Gastrocnemius medialis (tissue), 4 donors: ENCODE data around the gene DQX1.

ENCODE experiments used
- CTCF ChIP-seq, 5 experiments: fragments of 450-650 bp in 3 of 5; fragments of 200-600 bp in 2 of 5; sonication (generic) in 2 of 5; IDR thresholded peaks in 4 of 5; conservative IDR thresholded peaks in 1 of 5; 1 replicate in 4 of 5; 2 replicates in 1 of 5; pipeline ENCODE4 v1.5.1; 2016 to 2019; ENCODE audit warnings: antibody characterized with exemption in 5 of 5, mild to moderate bottlenecking in 3 of 5, moderate library complexity in 3 of 5
- POLR2A ChIP-seq, 2 donors: fragments of 450-650 bp; IDR thresholded peaks; one replicate each; pipeline ENCODE4 v1.6.1; 2017; ENCODE audit warnings: antibody characterized with exemption in 2 of 2, mild to moderate bottlenecking in 2 of 2, moderate library complexity in 2 of 2

- TF ChIP-seq POLR2A (IDR thresholded peaks at IDR 0.05): no peak
- TF ChIP-seq CTCF (IDR thresholded peaks at IDR 0.05 in 4 of 5, conservative IDR thresholded peaks at IDR 0.05 in 1 of 5): no peak
Measured at GRCh38 chr2:74556831-74557370, 30.9 kb upstream of the DQX1 start.
